ENCODE measurements around the gene SDE2. TPM values are rescaled to one million over a fixed set of nuclear protein-coding genes. Genes with fewer than 3 reads are reported as not detected.
"Not testable (repeated sequence)": the region's sequence is repeated elsewhere in the genome, so short reads cannot be mapped to it uniquely, and the experiment has no call there.

The SDE2 gene
- total and polyA plus RNA-seq, 9 donors: 13.1 to 24.4 (median 17.9) TPM

- DNase-seq: no peak
- Histone ChIP-seq H3K36me3 (no peaks in the 10 kb centered on the region), H3K4me3 (no peak overlapping the region), H3K27ac (no peak overlapping the region), H3K27me3 (no peaks in the 10 kb centered on the region), H3K9me3 (no peaks in the 10 kb centered on the region), H3K4me1 (ENCODE audit: insufficient read depth) (no peaks in the 10 kb centered on the region)
- intact Hi-C loops (cut with DNase I): no loop called here
- TF ChIP-seq EP300 (IDR thresholded peaks at IDR 0.05) (no peak), CTCF (IDR thresholded peaks at IDR 0.05) (no peak), POLR2A (IDR thresholded peaks at IDR 0.05) (no peak)
- 91 to 95% (median 94%) methylated on average over 5 of the region's 5 CpGs for WGBS, 3 donors
Observed at GRCh38 chr1:226009650-226010044, 10.5 kb upstream of the SDE2 start.

- H3K4me1 ChIP-seq (ENCODE audit: insufficient read depth); H3K4me3 ChIP-seq; DNase-seq; H3K27ac ChIP-seq; intact Hi-C loops (cut with DNase I); H3K36me3 ChIP-seq; H3K9me3 ChIP-seq; H3K27me3 ChIP-seq: not testable (repeated sequence)
- 89 to 93% (median 90%) methylated on average over 12 of the region's 12 CpGs for WGBS, 3 donors
Observed at GRCh38 chr1:226007126-226007892, 8.2 kb upstream of the SDE2 start.

GRCh38 chr1:226006686-226007085 lies 7.5 kb upstream of the SDE2 start:
- H3K27me3 ChIP-seq: no peaks in the 10 kb centered on the region
- TF ChIP-seq EP300 (IDR thresholded peaks at IDR 0.05) (no peak), CTCF (IDR thresholded peaks at IDR 0.05) (no peak), POLR2A (IDR thresholded peaks at IDR 0.05) (no peak)
- no peaks in the 10 kb centered on the region for H3K9me3 ChIP-seq
- no peak overlapping the region for H3K4me3 ChIP-seq
- DNase-seq: no peak
- H3K4me1 ChIP-seq (ENCODE audit: insufficient read depth): no peaks in the 10 kb centered on the region
- H3K27ac ChIP-seq: no peak overlapping the region
- intact Hi-C loops (cut with DNase I): no loop called here
- H3K36me3 ChIP-seq: no peaks in the 10 kb centered on the region

- no peak for DNase-seq
- TF ChIP-seq CTCF (IDR thresholded peaks at IDR 0.05): no peak
- no peak for TF ChIP-seq EP300 (IDR thresholded peaks at IDR 0.05)
- H3K27ac ChIP-seq: no peak overlapping the region
- H3K27me3 ChIP-seq: no peaks in the 10 kb centered on the region
- no peaks in the 10 kb centered on the region for H3K4me1 ChIP-seq (ENCODE audit: insufficient read depth)
- H3K36me3 ChIP-seq: no peaks in the 10 kb centered on the region
- H3K9me3 ChIP-seq: no peaks in the 10 kb centered on the region
- 87 to 91% (median 89%) methylated on average over 4 of the region's 4 CpGs for WGBS, 3 donors
- H3K4me3 ChIP-seq: no peak overlapping the region
- intact Hi-C loops (cut with DNase I): loop anchor here in 1 of 4 donors (5.0 kb wide), 1 partner anchor 118 kb away; no protein-coding TSS in a partner anchor
Observed at GRCh38 chr1:226004396-226004795, 5.3 kb upstream of the SDE2 start.

- TF ChIP-seq POLR2A (IDR thresholded peaks at IDR 0.05) (no peak), CTCF (IDR thresholded peaks at IDR 0.05) (no peak)
- WGBS, 3 donors: 93 to 99% (median 95%) methylated on average over 3 of the region's 3 CpGs
- H3K36me3 ChIP-seq: no peaks in the 10 kb centered on the region
- H3K27me3 ChIP-seq: no peaks in the 10 kb centered on the region
- no peak for DNase-seq
- no peak overlapping the region for H3K4me3 ChIP-seq
- intact Hi-C loops (cut with DNase I): loop anchor here in 1 of 4 donors (5.0 kb wide), 1 partner anchor 119 kb away; no protein-coding TSS in a partner anchor
- no peak overlapping the region for H3K27ac ChIP-seq
- no peaks in the 10 kb centered on the region for H3K4me1 ChIP-seq (ENCODE audit: insufficient read depth)
- H3K9me3 ChIP-seq: no peaks in the 10 kb centered on the region
Observed at GRCh38 chr1:226003502-226004170, 4.5 kb upstream of the SDE2 start.

Measured in ovary (tissue), 9 donors.